Measurements from ENCODE around the gene MTUS2. TPM values are rescaled to one million over a fixed set of nuclear protein-coding genes. Genes with fewer than 3 reads are reported as not detected.

MTUS2 gene
- total and polyA plus RNA-seq, 2 experiments from 2014 or later, result 0.27 to 0.38 TPM

DNA sequence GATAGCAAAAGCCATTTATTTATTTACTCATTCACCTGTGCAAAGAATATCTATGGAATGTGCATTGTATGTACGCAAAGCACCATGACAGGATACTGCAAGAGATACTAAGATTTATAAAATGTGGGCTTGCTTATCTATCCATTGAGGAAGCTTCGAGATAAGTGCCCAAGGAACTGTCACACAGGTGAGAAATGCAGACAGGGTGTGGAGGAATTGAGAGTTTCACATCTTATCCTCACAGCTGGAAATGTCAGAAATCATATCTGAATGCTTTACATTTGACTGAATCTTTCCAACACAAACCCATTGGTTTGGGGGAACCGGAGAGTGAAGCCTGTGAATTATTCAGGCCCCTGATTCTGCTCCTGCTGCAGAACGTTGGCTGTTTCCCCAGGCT, 662.4 kb downstream of the MTUS2 start:
- no peak overlapping the region for H3K4me2 ChIP-seq
- peaks cover 11% of the 10 kb centered on the region for H3K4me1 ChIP-seq (ENCODE audit: insufficient read depth)
- no peaks in the 10 kb centered on the region for H3K27me3 ChIP-seq (ENCODE audit: insufficient read depth)
- no peaks in the 10 kb centered on the region for H3K79me2 ChIP-seq (replicated peaks; ENCODE audit: insufficient read depth)
- no peak overlapping the region for H2AFZ ChIP-seq
- DNase-seq (ENCODE audit: low spot score), result no peak
- no peaks in the 10 kb centered on the region for H3K9me2 ChIP-seq (ENCODE audit: insufficient read depth)
- H3K36me3 ChIP-seq (ENCODE audit: insufficient read depth), result no peaks in the 10 kb centered on the region
- H3K27me3 Mint-ChIP-seq (ENCODE audit: insufficient read depth, low read depth, poor library complexity), result peaks cover 12% of the 10 kb centered on the region
- no peaks in the 10 kb centered on the region for H3K9me3 Mint-ChIP-seq
- no peaks in the 10 kb centered on the region for H3F3A ChIP-seq (replicated peaks; ENCODE audit: low read depth)
- no peaks in the 10 kb centered on the region for H4K20me1 ChIP-seq (replicated peaks; ENCODE audit: insufficient read depth)
- H3K4me3 Mint-ChIP-seq, result no peak overlapping the region
- no peak for ATAC-seq
- no peaks in the 10 kb centered on the region for H3K36me3 Mint-ChIP-seq (ENCODE audit: low read depth)
- peaks cover 27% of the 10 kb centered on the region for H3K4me1 Mint-ChIP-seq
- H3K27ac Mint-ChIP-seq, result no peak overlapping the region
- TF ChIP-seq ZNF331 (CRISPR knock-in tag; IDR thresholded peaks at IDR 0.05; ENCODE audit: low read depth), result no peak
- H3K4me3 ChIP-seq, result no peak overlapping the region
- no peak overlapping the region for H3K27ac ChIP-seq (ENCODE audit: low read depth)

DNA sequence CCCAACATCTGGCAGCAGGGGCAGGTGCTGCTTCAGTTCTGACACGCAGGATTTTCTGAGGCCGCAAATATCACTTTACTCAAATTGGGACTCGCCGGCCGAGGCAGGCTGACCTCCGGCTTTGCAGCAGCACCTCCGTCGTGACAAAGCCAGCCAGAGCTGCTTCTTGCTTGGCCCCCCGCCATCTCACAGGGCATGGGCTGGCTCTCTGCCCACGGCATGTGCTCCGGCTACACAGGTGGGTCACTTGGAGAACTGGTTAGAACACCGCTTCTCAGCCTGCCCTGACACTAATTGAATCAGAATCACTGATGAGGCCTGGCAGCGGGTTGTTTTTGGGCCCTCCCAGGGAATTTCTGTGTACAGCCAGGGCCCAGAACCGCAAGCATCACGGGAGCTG, 663.1 kb downstream of the MTUS2 start:
- H2AFZ ChIP-seq, result peak overlapping the region; percentile 72
- H3K27me3 ChIP-seq (ENCODE audit: insufficient read depth), result no peaks in the 10 kb centered on the region
- no peaks in the 10 kb centered on the region for H3K36me3 ChIP-seq (ENCODE audit: insufficient read depth)
- TF ChIP-seq JUNB (IDR thresholded peaks at IDR 0.05; ENCODE audit: unreplicated experiment) (no peak), EZH2 (IDR thresholded peaks at IDR 0.05; ENCODE audit: low read depth, unreplicated experiment) (no peak), ZNF114 (CRISPR knock-in tag; IDR thresholded peaks at IDR 0.05) (no peak), POLR2AphosphoS5 (IDR thresholded peaks at IDR 0.05; ENCODE audit: low read depth) (no peak)
- TF ChIP-seq, protein P1, sequence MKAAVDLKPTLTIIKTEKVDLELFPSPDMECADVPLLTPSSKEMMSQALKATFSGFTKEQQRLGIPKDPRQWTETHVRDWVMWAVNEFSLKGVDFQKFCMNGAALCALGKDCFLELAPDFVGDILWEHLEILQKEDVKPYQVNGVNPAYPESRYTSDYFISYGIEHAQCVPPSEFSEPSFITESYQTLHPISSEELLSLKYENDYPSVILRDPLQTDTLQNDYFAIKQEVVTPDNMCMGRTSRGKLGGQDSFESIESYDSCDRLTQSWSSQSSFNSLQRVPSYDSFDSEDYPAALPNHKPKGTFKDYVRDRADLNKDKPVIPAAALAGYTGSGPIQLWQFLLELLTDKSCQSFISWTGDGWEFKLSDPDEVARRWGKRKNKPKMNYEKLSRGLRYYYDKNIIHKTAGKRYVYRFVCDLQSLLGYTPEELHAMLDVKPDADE (IDR thresholded peaks at IDR 0.05), result no peak
- no peak overlapping the region for H3K4me3 ChIP-seq
- H4K20me1 ChIP-seq (replicated peaks; ENCODE audit: insufficient read depth), result no peaks in the 10 kb centered on the region
- Mint-ChIP-seq H3K27me3 (ENCODE audit: insufficient read depth, low read depth, poor library complexity) (peaks cover 16% of the 10 kb centered on the region), H3K36me3 (ENCODE audit: low read depth) (no peaks in the 10 kb centered on the region), H3K4me3 (no peak overlapping the region), H3K27ac (no peak overlapping the region), H3K9me3 (no peaks in the 10 kb centered on the region), H3K4me1 (peaks cover 34% of the 10 kb centered on the region)
- no peak overlapping the region; the same call in 1 of the 2 replicates for H3K4me2 ChIP-seq
- peaks cover 11% of the 10 kb centered on the region for H3K4me1 ChIP-seq (ENCODE audit: insufficient read depth)
- H3K79me2 ChIP-seq (replicated peaks; ENCODE audit: insufficient read depth), result no peaks in the 10 kb centered on the region
- H3F3A ChIP-seq (replicated peaks; ENCODE audit: low read depth), result no peaks in the 10 kb centered on the region
- ATAC-seq (no peak), DNase-seq (ENCODE audit: low spot score) (no peak)
- H3K27ac ChIP-seq (ENCODE audit: low read depth), result no peak overlapping the region
- H3K9me2 ChIP-seq (ENCODE audit: insufficient read depth), result no peaks in the 10 kb centered on the region

DNA sequence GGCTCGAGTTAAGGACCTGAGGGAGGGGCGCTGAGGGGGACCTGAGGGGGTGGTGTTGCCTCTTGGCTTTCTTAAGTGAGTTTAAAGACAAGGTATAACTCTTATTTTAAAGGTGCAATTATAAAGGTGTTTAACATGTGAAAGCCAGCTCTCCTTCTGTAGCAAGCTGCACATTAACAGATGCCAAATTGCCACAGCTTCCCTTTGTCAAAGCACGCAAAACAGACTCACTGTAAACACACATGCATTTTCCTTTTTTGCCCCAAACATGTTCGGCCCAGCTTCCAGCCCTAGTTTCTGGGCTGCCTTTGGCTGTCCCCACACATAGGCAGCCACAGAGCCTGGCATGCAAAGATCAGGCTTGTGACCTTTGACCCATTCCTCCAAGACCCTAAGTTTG, 663.5 kb downstream of the MTUS2 start:
- Histone ChIP-seq H3K36me3 (ENCODE audit: insufficient read depth) (no peaks in the 10 kb centered on the region), H3K79me2 (replicated peaks; ENCODE audit: insufficient read depth) (no peaks in the 10 kb centered on the region), H3K4me1 (ENCODE audit: insufficient read depth) (peaks cover 11% of the 10 kb centered on the region), H3K4me2 (peak overlapping the region; percentile 62), H3K27me3 (ENCODE audit: insufficient read depth) (no peaks in the 10 kb centered on the region), H3K27ac (ENCODE audit: low read depth) (no peak overlapping the region), H4K20me1 (replicated peaks; ENCODE audit: insufficient read depth) (no peaks in the 10 kb centered on the region), H3K9me2 (ENCODE audit: insufficient read depth) (no peaks in the 10 kb centered on the region), H3K4me3 (no peak overlapping the region), H2AFZ (peak overlapping the region; percentile 72), H3F3A (replicated peaks; ENCODE audit: low read depth) (no peaks in the 10 kb centered on the region)
- no peaks in the 10 kb centered on the region for H3K9me3 Mint-ChIP-seq
- no peak overlapping the region for H3K4me3 Mint-ChIP-seq
- peak; percentile 14; the same call in 1 of the 3 replicates for ATAC-seq
- peaks cover 16% of the 10 kb centered on the region for H3K27me3 Mint-ChIP-seq (ENCODE audit: insufficient read depth, low read depth, poor library complexity)
- peaks cover 37% of the 10 kb centered on the region for H3K4me1 Mint-ChIP-seq
- H3K27ac Mint-ChIP-seq, result no peak overlapping the region
- no peaks in the 10 kb centered on the region for H3K36me3 Mint-ChIP-seq (ENCODE audit: low read depth)
- no peak for DNase-seq (ENCODE audit: low spot score)
- TF ChIP-seq EZH2phosphoT487 (IDR thresholded peaks at IDR 0.05; ENCODE audit: unreplicated experiment) (no peak), ZNF331 (CRISPR knock-in tag; IDR thresholded peaks at IDR 0.05; ENCODE audit: low read depth) (no peak), NANOG (IDR thresholded peaks at IDR 0.05; ENCODE audit: borderline replicate concordance) (no peak), POLR2AphosphoS5 (IDR thresholded peaks at IDR 0.05; ENCODE audit: low read depth) (no peak), CREB1 (CRISPR knock-in tag; IDR thresholded peaks at IDR 0.05; ENCODE audit: low read depth) (no peak), STAT1 (IDR thresholded peaks at IDR 0.05; ENCODE audit: unreplicated experiment) (no peak), ZNF114 (CRISPR knock-in tag; IDR thresholded peaks at IDR 0.05) (no peak)
- TF ChIP-seq, protein P2, sequence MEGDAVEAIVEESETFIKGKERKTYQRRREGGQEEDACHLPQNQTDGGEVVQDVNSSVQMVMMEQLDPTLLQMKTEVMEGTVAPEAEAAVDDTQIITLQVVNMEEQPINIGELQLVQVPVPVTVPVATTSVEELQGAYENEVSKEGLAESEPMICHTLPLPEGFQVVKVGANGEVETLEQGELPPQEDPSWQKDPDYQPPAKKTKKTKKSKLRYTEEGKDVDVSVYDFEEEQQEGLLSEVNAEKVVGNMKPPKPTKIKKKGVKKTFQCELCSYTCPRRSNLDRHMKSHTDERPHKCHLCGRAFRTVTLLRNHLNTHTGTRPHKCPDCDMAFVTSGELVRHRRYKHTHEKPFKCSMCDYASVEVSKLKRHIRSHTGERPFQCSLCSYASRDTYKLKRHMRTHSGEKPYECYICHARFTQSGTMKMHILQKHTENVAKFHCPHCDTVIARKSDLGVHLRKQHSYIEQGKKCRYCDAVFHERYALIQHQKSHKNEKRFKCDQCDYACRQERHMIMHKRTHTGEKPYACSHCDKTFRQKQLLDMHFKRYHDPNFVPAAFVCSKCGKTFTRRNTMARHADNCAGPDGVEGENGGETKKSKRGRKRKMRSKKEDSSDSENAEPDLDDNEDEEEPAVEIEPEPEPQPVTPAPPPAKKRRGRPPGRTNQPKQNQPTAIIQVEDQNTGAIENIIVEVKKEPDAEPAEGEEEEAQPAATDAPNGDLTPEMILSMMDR (conservative IDR thresholded peaks at IDR 0.05; ENCODE audit: low read depth in 2 of 2), result no peak
- TF ChIP-seq, protein P1 (IDR thresholded peaks at IDR 0.05), result no peak
- TF ChIP-seq, protein P3, sequence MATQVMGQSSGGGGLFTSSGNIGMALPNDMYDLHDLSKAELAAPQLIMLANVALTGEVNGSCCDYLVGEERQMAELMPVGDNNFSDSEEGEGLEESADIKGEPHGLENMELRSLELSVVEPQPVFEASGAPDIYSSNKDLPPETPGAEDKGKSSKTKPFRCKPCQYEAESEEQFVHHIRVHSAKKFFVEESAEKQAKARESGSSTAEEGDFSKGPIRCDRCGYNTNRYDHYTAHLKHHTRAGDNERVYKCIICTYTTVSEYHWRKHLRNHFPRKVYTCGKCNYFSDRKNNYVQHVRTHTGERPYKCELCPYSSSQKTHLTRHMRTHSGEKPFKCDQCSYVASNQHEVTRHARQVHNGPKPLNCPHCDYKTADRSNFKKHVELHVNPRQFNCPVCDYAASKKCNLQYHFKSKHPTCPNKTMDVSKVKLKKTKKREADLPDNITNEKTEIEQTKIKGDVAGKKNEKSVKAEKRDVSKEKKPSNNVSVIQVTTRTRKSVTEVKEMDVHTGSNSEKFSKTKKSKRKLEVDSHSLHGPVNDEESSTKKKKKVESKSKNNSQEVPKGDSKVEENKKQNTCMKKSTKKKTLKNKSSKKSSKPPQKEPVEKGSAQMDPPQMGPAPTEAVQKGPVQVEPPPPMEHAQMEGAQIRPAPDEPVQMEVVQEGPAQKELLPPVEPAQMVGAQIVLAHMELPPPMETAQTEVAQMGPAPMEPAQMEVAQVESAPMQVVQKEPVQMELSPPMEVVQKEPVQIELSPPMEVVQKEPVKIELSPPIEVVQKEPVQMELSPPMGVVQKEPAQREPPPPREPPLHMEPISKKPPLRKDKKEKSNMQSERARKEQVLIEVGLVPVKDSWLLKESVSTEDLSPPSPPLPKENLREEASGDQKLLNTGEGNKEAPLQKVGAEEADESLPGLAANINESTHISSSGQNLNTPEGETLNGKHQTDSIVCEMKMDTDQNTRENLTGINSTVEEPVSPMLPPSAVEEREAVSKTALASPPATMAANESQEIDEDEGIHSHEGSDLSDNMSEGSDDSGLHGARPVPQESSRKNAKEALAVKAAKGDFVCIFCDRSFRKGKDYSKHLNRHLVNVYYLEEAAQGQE (IDR thresholded peaks at IDR 0.05; ENCODE audit: unreplicated experiment), result no peak
